GM12892 (cell line): ENCODE data around the gene CTNNBIP1.

Experiments used
- POLR2A ChIP-seq: IDR thresholded peaks from 2 replicates; pipeline ENCODE4 v1.6.1; 2011; ENCODE audit warnings: low read depth, low read length, control low read depth
- POLR2AphosphoS5 ChIP-seq: IDR thresholded peaks from 2 replicates; pipeline ENCODE4 v1.6.1; 2011; ENCODE audit warnings: low read depth, low read length, control low read depth
- TAF1 ChIP-seq: IDR thresholded peaks from 2 replicates; pipeline ENCODE4 v1.6.1; 2011; ENCODE audit warnings: low read depth, mild to moderate bottlenecking, control low read depth, low read length, borderline replicate concordance

- TF ChIP-seq POLR2A, result no peak
- no peak for TF ChIP-seq POLR2AphosphoS5
- no peak for TF ChIP-seq TAF1
Observed at GRCh38 chr1:9850442-9851162, 59.5 kb downstream of the CTNNBIP1 start.
